Muscle of back (tissue), 13 donors: Measurements from ENCODE around the gene GSTT2B. TPM values are rescaled to one million over a fixed set of nuclear protein-coding genes. Genes with fewer than 3 reads are reported as not detected.
"Not testable (repeated sequence)": the region's sequence is repeated elsewhere in the genome, so short reads cannot be mapped to it uniquely, and the experiment has no call there.

Experiments
- DNase-seq, 3 donors: peaks; one replicate each; pipeline versions ENCODE4 v3.0.0 to v3.0.0-alpha.2; 2013
- long read RNA-seq, 9 donors: transcript quantifications; one replicate each; lab custom pipeline, GENCODE V29; 2026
- polyA plus RNA-seq, 10 donors: library from polyadenylated mRNA; unstranded; fragments of 120-200 nt; gene quantifications; one replicate each; pipeline ENCODE4 v1.2.1, GENCODE V29; 2013; ENCODE audit not compliant: insufficient read length in 10 of 10

The GSTT2B gene, protein sequence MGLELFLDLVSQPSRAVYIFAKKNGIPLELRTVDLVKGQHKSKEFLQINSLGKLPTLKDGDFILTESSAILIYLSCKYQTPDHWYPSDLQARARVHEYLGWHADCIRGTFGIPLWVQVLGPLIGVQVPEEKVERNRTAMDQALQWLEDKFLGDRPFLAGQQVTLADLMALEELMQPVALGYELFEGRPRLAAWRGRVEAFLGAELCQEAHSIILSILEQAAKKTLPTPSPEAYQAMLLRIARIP
- 10 to 100 TPM in 4 of 10 donors, 1 to 10 TPM in 6; 2.2 to 33.9 (median 9.4) TPM for polyA plus RNA-seq
- long read RNA-seq, donor 1: 0 reads
- long read RNA-seq, donor 2: 0 reads
- long read RNA-seq, donor 3: 0 reads
- long read RNA-seq, donor 4: 0 reads
- long read RNA-seq, donor 5, partial matches to known transcripts: 0 of 5 reads
- long read RNA-seq, donor 5, other reads (novel, unspliced or antisense): 0 of 5 reads
- long read RNA-seq, donor 6, partial matches to known transcripts: 0 of 2 reads
- long read RNA-seq, donor 6, other reads (novel, unspliced or antisense): 0 of 2 reads
- long read RNA-seq, donor 7, partial matches to known transcripts: 11 of 12 reads
- long read RNA-seq, donor 7, other reads (novel, unspliced or antisense): 0 of 12 reads
- long read RNA-seq, donor 8, partial matches to known transcripts: 0 of 3 reads
- long read RNA-seq, donor 8, other reads (novel, unspliced or antisense): 0 of 3 reads
- long read RNA-seq, donor 9: 0 reads

DNA sequence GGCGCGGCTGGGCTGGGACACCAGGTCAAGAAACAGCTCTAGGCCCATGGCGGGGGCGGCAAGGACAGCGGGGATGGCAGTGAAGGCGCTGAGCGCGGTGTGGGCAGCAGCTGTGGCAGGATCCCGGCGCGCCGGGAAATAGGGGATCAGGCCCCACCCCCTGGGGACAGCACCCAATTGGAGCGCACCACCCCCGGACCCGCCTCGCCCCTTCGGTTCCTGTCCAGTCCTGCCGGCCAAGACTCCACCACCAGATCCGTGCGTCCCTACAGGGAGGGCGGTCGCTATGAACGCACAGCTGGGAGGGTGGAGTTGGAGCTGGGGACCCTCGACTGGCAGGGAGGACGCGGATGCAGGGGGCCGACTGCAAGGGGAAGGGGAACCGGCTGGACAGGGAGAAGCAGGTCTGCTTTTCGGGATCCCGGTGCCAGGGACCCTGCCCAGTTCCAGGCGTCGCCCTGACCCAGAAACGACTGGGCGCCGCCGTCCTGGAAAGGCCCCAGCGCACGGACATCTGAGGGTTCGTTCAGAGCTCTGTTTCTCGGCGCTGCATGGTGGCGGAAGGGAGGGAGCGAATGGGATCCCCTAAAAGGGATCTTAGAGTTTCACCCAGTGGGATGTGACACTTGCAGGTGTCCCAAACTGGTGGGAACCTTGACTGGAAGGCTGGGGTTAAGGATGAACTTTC is at the start of gene GSTT2B:
Gene GSTT2B, minus strand, starts transcription at position 112 of the 688 bp plus-strand sequence. Its CDS starts 64 bp downstream, at position 48.
- not testable (repeated sequence) for DNase-seq

DNA sequence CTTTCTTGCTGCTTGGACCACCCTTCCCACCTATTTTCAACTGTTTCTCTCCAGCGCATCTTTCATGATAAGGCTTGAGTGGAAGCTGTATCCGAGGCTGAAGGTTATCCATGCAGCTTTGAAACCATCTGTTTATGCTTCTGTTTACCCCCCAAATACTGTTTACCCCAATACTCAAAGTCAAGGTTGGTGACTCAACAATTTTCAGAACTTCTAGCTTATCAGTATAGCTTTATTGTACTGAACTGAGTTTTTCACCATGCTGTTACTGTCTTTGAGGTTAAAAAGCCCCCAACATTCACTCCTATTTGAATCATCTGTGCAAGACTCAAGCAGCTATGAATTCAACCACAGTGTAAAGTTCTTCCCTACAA is 49.0 kb upstream of the GSTT2B start:
- no peak for DNase-seq

DNA sequence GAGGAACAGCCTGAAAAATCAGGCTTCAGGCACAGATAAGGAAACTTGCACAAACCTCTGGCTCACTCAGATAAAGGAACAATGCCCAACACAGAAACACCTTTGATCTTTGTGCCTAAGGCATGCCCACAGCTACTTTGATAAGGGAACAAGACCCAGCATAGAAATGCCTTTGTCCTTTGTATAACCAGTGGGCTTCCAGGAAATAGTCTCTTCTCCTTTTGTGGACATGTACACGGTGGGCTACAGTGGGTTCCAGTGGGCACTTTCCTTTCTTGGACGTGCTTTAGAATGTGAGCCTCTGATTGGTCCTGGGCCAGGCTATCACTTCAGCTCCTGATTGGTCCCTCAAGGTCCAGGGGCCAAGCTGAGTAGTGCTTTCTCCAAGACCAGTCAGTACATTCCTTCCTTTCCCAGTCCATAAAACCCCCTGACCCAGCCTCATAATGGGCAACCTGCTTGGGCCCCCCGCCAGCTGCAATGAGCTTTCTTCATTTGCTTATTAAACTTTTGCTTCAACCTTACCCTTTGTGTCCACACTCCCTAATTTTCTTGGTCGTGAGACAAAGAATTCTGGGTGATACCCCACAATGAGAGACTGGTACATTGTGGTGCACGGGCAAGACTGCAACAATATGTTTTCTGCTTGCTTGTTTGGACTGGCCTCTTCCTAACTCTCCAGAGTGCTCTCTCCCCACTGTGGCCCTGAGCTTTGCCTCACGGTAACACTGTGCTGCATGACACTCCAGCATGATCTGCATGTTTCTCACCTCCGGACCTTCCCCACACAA is 48.4 kb upstream of the GSTT2B start:
- DNase-seq: no peak

DNA sequence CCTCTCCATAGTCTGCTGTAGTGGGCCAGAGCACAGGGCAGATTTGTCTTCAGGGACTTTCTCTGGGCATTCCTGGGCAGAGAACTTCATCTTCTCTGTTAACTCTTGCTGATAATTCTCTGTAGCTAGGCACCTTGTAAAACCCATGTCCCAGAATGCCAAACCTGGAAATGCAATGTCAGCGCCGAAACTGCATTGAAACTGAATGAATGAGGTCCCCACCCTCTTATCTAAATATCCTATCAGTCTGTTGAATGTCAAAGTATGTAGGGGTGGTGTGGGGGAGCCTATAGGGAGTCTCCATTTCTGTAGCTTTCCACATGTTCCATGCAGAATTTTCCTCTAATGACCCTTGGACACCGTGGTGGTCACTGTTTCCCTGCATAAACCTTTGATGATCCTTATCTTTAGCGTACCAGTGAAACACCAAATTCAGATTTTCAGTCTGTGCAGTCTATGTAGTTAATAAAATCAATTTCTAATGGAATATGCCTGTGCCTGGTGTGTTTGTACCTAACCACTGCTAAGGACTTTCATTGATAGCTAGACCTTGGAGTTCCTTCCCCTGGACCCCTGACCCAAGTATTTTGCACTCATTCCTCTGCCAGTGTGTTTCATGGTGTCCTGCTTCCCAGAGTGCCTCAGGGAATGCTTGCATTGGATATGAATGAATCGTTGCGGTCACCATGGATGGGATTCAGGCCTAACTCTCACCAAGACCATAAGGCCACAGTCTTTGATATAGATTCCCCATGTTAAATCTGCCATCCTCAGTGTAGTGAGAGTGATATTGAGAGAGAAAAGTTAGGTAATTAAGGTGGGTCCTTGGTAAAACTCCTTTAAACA is 47.6 kb upstream of the GSTT2B start:
- no peak for DNase-seq

DNA sequence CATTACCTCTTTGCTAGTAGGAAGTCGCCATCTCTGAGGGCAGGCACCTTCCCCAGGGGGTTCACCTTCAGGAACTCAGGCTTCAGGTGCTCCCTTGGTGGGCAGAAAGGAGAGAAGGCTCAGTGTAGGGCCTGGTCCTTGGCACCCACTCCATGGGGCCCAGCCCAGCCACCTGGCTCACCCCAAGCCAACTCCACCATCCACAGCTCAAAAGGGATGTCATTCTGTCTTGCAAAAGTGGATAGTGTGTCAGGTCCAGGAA is 47.0 kb upstream of the GSTT2B start:
- no peak for DNase-seq

DNA sequence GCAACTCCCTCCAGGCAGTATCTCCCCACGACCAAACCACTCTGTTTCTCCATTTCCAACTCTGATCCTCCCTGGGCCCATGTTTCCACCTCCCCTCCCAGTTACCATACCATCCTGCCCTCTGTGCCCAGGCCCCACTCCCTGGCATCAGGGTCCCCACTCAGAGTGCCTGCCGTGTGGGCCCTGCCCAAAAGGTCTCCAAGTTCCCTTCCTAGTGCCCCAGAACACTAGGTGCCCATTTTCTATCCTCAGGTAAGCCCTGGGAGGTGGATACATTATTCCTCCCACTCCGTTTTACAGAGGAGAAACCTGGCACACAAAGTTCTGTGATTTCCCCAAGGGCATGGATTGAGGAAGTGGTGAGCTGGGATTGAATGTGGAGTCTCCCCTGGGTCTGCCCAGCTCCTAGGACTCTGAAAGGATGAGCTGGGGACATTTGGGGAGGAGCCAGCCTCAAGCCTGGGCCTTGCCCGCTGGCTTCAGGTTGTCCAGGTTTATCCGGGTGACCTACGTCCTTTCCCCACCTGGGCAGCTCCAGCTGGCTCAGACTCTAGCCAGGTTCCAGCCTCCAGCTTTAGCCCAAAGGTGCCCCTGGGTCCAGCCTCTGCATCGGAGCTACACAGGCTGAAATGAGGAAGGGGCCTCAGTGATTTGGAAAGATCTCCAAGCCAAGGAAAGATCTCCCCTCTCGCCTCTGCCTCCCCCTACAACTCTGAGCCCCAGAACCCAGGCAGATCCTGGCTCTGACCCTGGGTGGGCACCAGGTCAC is 46.4 kb upstream of the GSTT2B start:
- DNase-seq: no peak

DNA sequence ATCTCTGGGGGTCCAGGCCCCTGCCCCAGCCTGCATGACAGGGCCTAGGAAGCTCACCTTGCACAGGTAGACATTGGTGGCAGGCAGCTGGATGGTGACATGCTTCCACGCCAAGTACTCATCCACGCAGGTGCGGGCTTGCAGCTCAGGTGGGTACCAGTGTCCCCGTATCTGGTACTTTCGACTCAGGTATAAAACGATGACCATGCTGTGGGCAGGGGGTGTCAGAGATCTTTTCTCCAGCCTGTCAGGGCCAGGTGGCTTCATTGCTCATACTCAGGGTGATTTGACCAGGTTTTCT is 45.9 kb upstream of the GSTT2B start:
- no peak for DNase-seq

DNA sequence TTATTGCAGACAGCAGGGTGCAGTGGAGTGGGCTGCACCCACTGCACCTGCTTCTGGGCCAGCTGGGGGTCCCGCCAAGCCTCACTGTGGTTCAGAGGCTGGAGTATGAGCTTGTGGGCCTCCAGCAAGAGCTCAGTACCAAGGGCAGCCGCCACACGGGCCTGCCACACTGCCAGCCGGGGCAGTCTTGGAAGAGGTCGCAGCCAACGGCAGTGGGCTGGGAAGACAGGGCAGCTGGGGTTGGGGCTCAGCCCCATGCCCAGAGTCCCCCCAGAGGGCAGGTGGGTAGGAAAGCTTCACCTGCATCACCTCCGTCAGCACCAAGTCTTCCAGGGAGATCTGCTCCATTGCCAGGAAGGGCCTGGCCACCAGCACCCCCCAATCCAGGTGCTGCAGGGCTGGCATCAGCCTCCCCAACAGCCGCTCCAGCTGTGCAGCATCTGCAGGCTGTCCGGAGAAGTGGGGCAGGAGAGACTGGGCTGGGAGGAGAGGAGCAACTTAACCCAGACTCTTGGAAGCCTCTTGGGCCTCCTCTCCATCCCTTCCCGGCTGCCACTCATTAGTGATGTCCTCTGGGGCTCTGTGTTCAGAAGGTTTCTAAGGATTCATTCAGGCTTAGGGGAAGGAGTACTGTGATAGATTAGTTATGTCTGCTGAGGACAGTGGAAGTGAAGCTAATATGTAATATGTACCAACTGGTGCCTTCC is 45.4 kb upstream of the GSTT2B start:
- DNase-seq: no peak

DNA sequence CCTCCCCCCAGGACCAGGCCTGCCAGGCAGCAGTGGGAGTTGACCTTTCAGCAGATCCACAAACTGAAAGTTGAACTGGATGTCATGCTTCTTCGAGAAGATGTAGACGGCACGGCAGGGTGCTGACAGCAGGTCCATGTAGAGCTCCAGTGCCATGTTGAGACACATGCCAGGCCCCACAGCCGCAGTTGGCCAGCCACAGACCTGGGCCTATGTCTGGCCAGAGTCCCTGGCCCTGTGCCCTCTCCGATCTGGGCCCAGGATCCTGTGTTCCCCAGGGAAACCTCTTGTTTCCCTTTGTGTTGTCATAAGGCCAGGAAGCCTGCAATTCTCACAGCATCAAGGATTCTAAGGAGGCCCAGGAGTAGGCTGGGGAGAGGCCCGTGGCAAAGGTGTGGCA is 44.2 kb upstream of the GSTT2B start, which contains the start of gene GSTT4:
Gene GSTT4, minus strand, starts transcription at position 253 of the 400 bp plus-strand sequence. Its CDS starts 97 bp downstream, at position 156.
- no peak for DNase-seq

DNA sequence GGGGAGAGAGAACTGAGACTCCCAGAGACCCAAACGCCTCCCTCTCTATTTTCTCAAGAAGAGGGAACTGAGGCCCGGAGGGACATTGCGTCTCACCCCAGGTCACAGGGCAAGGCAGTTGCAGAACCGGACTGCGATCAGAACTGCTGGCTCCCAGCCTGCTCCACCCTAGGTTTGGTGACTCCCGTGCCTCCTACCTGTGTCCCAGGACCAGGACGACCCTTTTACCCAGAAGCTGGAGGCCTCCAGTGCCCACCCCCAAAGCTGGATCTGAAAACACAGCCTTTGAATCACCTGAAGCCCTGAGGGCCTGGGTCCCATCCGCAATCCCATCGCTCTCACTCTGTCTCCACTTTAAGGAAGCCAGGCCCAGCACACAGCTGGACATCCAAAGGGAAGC is 42.9 kb upstream of the GSTT2B start:
- no peak for DNase-seq

DNA sequence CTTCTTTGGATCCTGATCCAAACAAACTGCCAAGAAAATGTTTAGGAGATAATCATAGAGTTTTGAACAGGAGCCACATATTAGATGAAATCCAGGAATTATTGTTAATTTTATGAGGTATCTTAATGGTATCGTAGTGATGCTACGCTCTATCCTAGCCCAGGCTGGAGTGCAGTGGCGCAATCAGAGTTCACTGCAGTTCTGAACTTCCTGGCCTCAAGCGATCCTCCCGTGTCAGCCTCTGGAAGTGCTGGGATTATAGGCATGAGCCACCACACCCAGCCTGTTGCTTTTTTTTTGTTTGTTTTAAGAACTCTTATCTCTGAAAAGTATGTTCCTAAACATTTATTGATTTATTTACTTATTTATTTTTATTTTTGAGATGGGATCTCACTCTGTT is 41.9 kb upstream of the GSTT2B start:
- DNase-seq: no peak

DNA sequence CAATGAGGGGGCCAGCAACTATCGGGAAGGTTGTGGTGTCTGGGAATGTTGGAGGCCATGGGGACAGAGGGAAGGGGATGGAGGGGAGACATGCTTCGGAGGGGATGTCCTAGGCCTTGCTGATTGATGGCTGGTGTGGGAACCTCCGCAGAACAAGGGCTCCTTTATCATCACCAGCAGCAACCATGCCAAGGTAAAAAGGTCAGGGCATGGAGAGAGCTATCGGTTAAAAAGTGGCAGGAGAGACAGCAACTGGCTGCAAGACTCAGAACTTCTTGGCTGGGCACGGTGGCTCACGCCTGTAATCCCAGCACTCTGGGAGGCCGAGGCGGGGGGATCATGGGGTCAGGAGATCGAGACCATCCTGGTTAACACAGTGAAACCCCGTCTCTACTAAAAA is 41.3 kb upstream of the GSTT2B start:
- no peak for DNase-seq

DNA sequence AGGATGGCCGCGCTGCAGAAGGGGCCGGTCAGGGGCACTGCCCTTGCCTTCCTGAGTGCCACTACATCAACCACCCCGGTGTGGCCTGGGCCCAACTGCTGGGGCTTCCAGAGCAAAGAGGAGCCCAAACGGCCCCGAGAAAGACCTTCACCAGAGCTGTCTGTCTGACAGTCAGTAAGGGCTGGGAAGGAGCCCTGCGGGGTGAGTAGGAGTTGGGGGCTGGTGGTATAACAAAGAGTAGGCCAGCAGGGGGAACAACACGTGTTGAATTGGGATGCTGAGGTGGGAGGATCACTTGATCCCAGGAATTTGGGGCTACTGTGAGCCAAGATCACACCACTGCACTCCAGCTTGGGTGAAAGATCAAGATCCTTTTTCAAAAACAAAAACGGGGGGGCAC is 40.3 kb upstream of the GSTT2B start:
- DNase-seq: no peak

DNA sequence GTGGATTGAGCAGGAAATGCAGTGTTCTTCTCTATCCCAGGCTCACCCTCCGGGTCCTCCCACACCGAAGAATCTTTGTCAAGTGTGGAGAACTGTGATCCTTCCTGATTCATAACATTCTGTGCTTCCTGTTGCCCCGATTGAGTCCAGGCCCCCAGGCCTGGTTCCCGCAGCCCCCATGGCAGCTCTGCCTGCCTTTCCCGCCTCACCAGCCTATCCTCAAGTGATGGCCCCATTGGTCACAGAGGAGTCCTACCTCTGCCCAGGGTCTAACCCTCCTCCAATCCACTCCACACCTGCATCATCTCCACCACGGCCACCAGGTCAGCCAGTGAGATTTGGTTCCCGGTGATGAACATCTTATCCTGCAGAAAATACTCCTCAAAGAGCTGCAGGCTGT is 38.8 kb upstream of the GSTT2B start:
- not testable (repeated sequence) for DNase-seq

DNA sequence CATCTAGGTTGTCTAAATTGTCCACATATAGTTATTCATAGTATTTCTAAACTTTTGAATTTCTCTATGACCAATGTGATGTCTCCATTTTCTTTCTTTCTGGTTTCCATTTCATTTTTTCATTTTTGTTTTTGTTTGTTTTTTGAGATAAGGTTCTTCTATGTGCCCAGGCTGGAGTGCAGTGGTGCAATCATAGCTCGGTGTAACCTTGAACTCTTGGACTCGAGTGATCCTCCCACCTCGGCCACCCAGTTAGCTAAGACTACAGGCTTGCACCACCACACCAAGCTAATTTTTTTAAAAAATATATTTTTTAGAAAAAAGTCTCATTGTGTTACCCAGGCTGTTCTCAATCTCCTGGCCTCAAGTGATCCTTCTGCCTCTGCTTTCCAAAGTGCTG is 36.1 kb upstream of the GSTT2B start:
- DNase-seq: no peak

DNA sequence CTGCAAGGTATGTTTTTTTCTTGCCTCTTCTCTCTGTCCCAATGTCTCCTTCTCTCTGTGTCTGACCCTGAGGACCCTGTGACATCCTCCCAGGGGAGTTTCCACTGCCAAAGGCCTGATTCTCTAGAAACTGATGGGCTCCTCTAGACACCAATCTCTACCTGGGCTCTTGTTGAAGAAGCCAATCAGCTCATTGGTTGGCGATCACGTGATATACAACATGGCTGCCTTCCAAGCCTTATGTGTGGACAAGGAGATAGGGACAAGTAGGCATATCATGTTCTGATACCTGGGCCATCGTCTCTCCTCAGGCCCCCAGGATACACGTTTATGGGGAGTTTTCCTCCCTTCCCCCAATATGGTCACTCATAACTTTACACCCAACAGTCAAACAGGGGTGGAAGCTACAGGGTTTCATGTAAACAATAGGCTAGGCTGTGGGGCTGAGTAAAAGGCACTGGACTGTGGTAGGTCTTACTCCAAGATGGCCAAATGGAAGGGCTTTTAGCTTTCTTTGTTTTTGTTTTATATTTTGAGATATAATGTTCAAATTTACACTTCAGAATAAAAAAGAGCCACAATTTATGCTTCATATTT is 32.7 kb upstream of the GSTT2B start:
- not testable (repeated sequence) for DNase-seq

DNA sequence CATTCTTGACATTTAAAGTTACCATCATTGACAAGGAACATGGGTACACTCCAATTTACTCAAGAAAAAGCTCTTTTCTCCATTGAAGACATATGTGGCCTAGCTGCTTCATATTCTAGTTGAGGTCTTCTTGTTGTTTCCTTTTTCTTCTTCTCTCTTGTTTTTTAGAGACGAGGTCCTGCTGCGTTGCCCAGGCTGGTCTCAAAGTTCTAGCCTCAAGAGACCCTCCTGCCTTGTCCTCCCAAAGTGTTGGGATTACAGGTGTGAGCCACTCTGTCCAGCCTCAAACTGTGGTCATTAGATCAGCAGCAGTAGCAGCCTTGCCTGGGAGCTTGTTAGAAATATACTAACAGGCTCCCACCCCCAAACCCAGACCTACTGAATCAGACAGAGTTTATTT is 32.1 kb upstream of the GSTT2B start:
- DNase-seq: not testable (repeated sequence)

DNA sequence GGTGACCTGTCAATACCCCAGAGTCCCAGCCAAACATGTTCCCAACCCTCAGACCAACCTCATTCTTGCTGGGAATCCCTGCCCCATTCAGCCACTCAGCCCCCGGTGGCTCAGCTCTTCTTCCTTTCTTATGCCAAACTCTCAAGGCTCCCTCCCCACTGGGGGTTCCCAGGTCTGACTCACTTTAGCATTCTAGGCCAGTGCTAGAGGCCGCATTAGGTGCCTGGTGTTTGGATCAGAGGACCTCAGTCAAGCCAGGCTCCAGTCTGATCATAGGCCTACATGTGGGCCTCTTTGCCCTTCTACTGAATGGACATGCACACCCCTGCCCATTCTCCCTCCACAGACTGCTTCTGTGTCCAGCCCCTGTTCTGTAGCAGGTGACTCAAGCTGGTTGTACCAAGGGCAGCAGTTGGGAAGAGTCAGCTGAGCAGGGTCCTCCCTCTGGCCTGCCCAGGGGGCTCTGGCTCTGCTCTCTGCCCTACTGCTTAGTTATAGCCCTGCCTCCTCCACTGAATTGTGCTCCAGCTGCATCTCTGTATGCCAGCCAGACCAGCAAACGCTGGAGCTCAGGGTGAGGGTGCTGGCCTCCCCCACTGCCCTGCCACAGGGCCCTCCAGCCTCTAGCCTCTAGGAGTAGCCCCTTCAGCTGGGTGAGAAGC is 28.7 kb upstream of the GSTT2B start:
- not testable (repeated sequence) for DNase-seq
